ENCODE results near the gene PRLHR.
"Not testable (repeated sequence)": the region's sequence is repeated elsewhere in the genome, so short reads cannot be mapped to it uniquely, and the experiment has no call there.

PRLHR gene

DNA sequence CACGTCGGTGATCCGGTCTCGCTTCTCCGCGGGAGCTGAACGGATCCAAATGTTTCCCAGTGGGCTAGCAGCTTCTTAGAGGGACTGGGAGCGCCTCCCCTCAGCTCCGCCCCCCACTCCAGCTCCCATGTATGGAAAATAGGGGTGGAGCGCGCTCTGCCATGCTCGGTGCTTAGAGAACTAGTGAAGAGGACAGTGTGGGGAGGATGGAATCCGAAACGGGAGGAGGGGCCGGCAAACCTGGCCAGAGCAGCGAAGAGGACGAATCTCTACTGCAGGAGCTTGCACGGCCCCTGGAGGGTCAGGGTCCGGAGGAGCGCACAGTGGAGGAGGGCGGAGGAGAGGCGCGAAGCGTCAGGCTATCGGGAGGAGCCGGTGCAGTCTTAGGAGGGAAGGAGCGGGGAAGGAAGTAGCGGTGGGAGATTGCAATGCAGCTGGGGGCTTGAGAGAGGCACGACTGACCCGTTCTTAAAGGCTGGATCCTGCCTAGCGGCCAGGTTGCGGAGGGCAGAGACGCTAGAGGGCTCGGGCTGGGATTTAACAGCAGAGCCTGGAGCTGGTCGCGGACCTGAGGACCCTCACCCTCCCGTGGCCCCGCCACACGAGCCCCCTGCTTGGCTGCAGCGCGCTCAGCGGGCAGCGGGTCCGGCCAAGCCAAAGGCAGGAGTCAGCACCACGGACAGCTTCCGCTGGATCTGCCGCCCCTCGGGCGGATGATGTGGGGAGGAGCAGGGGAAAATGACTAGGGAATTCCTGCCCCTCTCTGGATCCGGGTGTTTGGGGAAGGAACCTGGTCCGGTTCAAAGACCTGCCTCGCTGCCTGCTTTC, at the start of gene PRLHR:
Gene PRLHR, minus strand, starts transcription at position 51 of the 828 bp plus-strand sequence. CDS start 404 bp downstream, outside the sequence.
- DNase-seq, result no peak

GRCh38 chr10:118642228-118642627, 46.8 kb upstream of the PRLHR start:
- no peak for DNase-seq

DNA sequence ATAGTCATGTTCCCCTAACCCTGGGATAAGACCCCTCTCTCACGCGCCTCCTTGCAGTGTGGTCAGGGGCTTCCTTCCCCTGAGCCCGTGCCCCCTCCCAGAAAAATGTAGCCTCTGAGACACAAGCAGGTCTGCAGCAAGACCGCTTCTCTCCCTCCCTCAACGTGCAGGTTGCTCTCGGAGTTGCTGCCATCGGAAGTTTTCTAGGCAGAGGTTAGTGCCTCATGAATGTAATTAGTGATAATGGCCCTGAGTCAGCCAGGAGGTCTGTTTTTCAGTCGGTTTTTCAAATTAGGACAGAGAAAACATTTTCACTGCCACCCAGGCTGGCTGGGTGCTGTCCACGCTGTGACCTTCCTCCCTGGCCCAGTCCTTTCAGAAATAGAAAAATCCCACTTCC, 43.2 kb upstream of the PRLHR start:
- no peak for DNase-seq

DNA sequence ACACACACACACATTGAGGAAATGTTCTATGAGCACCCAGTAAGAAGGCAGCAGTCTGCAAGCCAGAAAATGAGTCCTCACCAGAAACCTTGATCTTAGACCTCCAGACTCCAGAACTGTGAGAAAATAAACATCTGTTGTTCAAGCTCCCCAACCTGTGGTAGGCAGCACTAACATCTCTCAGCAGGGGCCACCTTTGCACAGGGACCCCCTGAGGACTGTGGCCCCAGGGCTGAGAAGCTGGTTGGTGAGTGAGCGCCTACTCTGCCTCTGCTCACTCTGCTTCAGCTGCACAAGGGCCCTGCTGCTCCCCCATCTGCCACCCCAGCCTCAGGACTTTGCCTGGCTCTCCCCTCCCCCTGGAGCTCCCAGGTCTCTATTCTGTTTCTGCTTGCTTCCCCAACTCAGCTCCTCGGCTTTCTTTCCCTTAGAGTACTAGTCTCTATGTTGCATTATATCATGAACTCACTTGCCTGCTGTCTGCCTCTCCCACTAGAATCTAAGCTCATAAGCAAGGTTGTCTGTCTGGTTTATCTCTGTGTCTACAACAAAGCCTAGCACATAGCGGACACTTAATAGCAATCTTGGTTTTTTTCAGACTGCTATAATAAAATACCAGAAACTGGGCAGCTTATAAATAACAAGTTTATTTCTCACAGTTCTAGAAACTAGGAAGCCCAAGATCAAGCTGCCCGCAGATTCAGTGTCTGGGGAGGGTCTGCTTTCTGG, 40.4 kb upstream of the PRLHR start:
- DNase-seq, result no peak

- no peak for DNase-seq
These were observed 38.3 kb upstream of the PRLHR start for GRCh38 chr10:118633786-118634185.

- DNase-seq, result no peak
These were observed 33.8 kb upstream of the PRLHR start for GRCh38 chr10:118629211-118629610.

DNA sequence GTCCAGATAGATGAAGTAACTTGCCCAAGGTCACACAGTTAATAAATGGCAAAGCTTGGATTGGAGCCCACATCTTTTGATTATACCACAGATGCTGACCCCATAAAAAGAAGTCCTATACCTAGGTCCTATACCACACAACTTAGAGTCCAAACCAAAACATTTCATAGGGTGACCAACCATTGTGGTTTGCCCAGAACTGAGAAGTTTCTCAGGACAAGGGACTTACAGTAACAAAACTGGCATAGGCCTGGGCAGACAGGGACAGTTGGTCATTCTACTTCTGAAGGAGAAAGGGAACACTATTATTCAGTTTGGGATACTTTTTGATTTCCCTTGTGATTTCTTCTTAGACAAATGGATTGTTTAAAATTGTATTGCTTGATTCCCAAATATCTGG, 32.9 kb upstream of the PRLHR start:
- no peak for DNase-seq

GRCh38 chr10:118626953-118627352, 31.5 kb upstream of the PRLHR start:
- no peak for DNase-seq

DNA sequence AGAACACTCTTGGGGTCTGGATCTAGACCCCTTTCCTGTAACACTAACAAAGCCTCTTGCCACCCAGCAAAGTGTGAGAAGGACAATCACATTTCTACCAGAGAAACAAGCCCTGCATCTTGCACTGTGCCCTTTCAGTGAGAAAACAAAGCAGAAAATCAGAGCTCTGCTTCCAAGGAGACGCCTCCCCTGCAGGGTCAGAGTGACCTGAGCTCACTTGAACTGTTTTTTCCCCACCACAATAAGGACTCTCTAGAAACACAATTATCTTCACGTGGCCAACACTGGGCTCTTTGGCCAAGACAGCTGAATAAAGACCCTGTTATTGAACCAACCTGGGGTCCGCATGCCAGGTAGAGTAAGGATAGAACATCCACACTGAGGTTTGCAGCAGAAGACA, 30.1 kb upstream of the PRLHR start:
- DNase-seq, result no peak

- no peak for DNase-seq
These were observed 29.3 kb upstream of the PRLHR start for GRCh38 chr10:118624747-118625146.

DNA sequence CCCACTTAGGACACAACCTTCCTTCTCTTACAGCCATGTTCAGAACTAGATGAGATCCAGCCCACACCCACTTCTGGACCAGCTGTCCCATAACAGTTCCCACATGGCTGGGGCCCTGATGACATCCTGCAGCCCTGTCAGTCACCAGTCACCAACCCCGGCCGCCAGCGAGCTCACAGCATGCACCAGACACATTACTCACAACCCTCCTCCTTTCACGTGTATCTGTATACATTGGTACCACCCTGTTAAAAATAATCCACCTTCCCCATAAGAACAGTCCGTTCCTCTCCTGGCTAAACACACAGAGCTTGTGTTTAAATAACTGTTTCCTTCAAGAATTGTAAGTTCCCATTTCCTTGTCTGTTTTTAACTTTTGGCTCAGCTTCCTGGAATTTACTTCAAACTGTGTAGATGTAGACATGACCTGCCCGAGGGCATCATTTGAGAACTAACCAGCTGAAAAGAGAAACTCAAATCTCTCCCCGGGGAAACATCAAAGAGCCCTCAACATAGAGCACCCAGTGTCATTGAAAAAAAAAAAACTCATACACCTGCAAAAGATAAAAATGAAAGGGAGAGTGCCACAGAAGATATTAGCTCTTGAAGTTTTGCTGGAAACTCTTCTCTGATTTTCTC, 26.0 kb upstream of the PRLHR start:
- DNase-seq, result no peak

DNA sequence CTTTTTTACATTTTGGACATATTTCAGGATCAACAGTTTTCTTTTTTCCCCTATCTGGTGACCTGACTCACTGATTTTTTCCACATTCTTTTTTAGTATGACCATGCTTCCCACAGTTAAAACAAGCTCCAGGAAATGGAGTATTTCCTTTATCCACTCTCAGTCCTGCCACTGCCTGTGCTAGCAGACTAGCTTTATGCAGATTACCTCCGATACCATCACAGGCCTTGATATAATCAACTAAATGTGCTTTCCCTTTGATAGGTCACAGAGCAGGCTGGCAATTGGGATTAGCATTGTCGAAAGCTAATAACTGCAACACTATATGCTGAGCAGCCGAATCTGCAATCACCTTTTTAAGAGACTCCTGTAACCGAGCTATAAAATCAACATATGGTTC, 18.4 kb upstream of the PRLHR start:
- DNase-seq, result not testable (repeated sequence)

DNA sequence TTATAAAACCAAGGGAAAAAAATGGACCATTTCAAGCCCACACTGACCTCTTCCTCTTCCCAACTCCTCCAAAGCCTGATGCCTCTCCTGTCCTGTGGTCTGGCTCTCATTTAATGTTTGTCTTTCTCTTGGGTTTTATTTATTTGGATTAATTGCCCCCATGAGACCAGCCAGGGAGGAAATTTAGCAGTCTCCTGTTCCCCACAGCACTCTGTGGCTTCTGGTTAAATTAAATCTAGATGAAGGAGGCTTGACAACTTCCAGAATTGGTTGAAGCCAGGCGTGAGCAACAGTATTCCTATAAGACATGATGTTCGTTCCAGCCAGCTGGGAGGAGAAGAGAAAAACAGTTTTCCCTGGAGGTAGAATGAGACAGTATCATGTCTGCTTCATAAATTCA, 15.1 kb upstream of the PRLHR start:
- no peak for DNase-seq

DNA sequence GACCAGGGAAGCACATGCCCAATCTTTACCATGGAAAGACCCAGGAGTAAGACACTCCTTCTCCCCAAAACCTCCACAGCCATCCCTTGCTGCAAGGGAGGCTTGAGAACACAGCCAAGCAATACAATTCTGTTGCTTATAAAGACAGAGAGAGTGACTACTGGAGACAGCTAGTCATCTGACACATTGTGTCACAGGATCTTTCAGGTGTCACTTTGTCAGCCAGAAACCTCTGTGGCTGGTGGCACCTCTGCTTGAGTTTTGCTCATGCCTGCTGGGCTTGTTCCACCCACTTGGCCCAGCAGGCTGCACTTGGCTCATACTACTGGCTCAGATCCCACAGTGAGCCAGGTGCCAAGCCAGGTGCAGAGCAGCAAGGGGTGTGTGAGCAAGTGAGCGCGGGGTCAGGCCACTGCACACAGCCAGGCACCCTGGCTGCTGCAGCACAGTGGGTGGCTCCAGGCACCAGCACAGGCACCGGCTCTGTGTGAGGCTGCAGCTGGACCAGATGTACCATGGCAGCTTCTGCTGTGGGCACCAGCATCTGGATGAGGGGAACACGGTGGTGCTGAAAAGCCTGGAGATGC, 12.4 kb upstream of the PRLHR start:
- no peak for DNase-seq

- no peak for DNase-seq
These were observed 10.2 kb upstream of the PRLHR start for GRCh38 chr10:118605694-118606093.

DNA sequence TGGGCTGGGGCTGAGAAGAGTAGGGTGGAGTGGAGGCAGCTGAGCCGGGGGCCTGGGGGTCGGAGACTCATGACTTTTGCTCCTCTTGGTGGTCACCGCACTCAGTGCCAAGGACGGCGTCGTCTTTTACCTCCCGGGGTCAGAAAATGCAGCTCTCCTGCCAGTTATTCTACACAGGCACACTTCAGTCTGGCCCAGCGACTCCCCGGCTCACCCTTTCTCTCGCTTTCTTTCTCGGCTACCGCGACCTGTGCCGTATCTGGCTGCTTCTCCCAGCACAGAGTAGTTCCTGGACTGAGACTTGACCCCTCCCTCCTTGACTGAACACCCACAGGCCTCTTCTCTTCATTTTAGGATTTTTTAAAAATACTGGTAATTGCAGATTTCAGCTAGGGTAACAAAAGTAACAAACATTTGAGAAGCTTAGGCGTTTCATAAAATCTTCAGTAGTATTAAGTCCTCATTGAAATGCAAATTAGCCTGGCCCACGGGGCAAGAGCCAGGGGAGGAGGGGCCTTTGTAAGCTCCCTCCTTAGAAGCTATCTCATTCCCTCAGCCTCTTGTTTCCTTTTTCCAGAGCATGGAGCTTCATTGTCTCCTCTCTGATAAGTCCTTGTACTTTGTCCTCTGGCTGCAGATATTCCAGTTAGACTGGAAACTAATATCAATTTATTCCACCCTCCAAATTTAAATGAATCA, 1.1 kb upstream of the PRLHR start:
- no peak for DNase-seq

DNA sequence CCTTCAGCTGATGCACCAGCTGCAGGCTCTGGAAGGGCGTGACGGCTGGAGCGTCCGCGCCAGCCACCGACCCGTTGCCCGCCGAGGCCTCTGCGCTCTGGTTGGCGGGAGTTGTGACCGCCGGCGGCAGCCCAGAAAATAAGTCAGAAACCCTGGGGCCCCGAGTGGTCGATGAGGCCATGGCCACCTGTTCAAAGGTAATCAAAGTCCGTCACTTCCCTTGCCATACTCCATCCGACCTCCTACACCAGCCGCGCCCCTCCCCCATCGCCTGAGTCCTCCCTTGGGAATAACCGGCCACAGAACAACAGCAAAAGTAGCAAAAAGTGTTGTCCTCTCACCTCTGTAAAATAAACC, 406 bp downstream of the PRLHR start:
- no peak for DNase-seq

DNA sequence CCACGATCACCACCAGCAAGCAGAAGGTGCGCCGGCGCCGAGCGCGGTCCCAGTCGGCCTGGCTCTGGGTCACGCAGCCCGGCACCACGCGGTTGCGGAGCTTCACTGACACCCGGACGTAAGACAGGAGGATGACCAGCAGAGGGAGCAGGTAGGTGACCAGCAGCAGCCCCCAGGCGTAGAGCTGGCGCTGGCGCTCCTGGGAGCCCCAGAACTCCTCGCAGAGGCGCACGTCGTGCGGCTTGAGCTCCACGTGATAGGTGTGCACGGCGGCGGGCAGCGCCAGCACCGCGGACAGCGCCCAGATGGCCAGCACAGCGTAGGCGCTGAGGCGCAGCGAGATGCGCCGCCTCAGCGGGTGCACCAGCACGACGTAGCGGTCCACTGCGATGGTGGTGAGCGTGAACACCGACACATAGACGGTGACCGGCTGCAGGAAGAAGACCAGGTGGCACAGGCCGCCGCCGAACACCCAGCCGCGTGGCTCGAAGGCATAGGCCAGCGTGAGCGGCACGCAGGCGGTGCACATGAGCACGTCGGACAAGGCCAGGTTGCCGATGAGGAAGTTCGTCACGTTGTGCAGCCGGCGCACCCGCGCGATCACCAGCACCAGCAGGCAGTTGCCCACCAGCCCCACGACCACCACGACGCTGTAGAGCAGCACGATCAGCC, 920 bp downstream of the PRLHR start:
- no peak for DNase-seq

DNA sequence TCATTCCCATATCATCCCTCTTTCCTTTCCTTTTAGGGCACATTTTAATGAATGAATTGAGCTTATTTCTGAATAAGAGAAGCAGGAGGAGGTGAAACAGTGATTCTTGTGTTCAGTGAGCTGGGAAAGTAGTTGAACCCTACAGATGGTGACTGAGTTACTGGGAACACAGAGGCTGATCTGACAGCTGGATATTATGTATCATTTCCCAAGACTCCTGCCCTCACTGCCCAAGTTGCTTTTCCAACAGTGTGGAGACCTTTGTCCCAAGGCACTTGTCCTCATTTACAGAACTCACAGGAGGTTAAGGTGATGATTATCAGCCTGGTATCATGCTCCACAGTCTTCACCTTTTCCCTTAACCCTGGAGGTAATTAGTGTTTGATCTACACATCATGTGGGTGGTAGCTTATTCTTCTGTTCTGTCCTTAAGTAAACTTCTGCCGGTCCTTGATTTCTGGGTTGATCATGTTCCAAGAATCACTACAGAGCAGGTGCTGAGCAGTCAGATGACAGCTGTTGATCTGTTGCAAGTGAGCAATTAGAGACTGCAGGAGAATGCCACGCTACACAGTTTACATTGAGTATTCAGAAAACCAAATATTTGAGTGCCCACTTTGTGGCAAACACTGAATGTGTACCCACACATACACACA, 2.6 kb downstream of the PRLHR start:
- DNase-seq, result peak; percentile 97

DNA sequence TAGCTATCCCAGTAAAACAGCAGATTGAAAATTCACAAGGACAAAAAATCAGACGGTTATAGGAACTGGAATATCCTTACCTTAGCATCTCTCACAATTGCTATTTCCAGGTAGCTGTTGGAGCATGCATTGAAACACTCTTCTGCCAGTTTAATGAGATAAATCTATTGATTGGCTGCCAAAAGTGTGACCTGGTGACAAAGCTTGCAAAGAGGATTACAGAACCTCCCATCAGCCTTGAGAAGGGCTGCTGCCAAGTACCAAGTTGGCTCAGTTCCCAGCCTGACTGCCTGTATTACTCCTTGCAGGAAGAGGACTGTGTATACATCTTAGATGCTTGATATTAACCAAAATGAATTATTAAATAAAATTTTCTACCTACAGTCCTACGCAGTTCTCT, 5.1 kb downstream of the PRLHR start:
- peak; percentile 88 for DNase-seq

- no peak for DNase-seq
These were observed 7.4 kb downstream of the PRLHR start for GRCh38 chr10:118587881-118588651.
